HEK293 (cell line): ENCODE results near the gene NDUFS7.

Experiments used
- CTCF ChIP-seq: fragments of 450-650 bp; formaldehyde crosslinking; IDR thresholded peaks from 2 replicates; pipeline ENCODE4 v1.5.1; 2016; ENCODE audit warnings: missing biosample characterization, missing genetic modification characterization
- KLF16 ChIP-seq: fragments of 450-650 bp; formaldehyde crosslinking; IDR thresholded peaks from 2 replicates; pipeline ENCODE4 v1.5.1; 2017; ENCODE audit warnings: missing biosample characterization, missing genetic modification characterization
- PRDM4 ChIP-seq: fragments of 450-650 bp; formaldehyde crosslinking; IDR thresholded peaks from 2 replicates; pipeline ENCODE4 v1.5.1; 2017; ENCODE audit warnings: missing biosample characterization, missing genetic modification characterization
- RBAK ChIP-seq: fragments of 450-650 bp; formaldehyde crosslinking; IDR thresholded peaks from 2 replicates; pipeline ENCODE4 v1.5.1; 2016; ENCODE audit warnings: missing biosample characterization, missing genetic modification characterization
- YY1 ChIP-seq: fragments of 450-650 bp; formaldehyde crosslinking; IDR thresholded peaks from 2 replicates; pipeline ENCODE4 v1.5.1; 2018; ENCODE audit warnings: missing biosample characterization, missing genetic modification characterization
- ZBTB1 ChIP-seq: fragments of 450-650 bp; formaldehyde crosslinking; IDR thresholded peaks from 2 replicates; pipeline ENCODE4 v1.5.1; 2016; ENCODE audit warnings: missing biosample characterization, missing genetic modification characterization
- ZBTB20 ChIP-seq: fragments of 450-650 bp; formaldehyde crosslinking; IDR thresholded peaks from 2 replicates; pipeline ENCODE4 v1.5.1; 2016; ENCODE audit warnings: missing biosample characterization, missing genetic modification characterization
- ZBTB49 ChIP-seq: fragments of 450-650 bp; formaldehyde crosslinking; IDR thresholded peaks from 2 replicates; pipeline ENCODE4 v1.5.1; 2016; ENCODE audit warnings: missing biosample characterization, missing genetic modification characterization, low read depth
- ZNF138 ChIP-seq: fragments of 450-650 bp; formaldehyde crosslinking; IDR thresholded peaks from 2 replicates; pipeline ENCODE4 v1.5.1; 2016; ENCODE audit warnings: missing biosample characterization, missing genetic modification characterization, borderline replicate concordance
- ZNF302 ChIP-seq: fragments of 450-650 bp; formaldehyde crosslinking; IDR thresholded peaks from 2 replicates; pipeline ENCODE4 v1.5.1; 2016; ENCODE audit warnings: missing biosample characterization, missing genetic modification characterization, low read depth
- ZNF324 ChIP-seq: fragments of 450-650 bp; formaldehyde crosslinking; IDR thresholded peaks from 2 replicates; pipeline ENCODE4 v1.5.1; 2016; ENCODE audit warnings: missing biosample characterization, missing genetic modification characterization
- ZNF501 ChIP-seq: fragments of 450-650 bp; formaldehyde crosslinking; IDR thresholded peaks from 2 replicates; pipeline ENCODE4 v1.5.1; 2016; ENCODE audit warnings: missing biosample characterization, missing genetic modification characterization
- ZNF76 ChIP-seq: fragments of 450-650 bp; formaldehyde crosslinking; IDR thresholded peaks from 2 replicates; pipeline ENCODE4; 2016; ENCODE audit warnings: low read depth, missing biosample characterization, missing genetic modification characterization, borderline replicate concordance
- ZNF792 ChIP-seq: fragments of 450-650 bp; formaldehyde crosslinking; IDR thresholded peaks from 2 replicates; pipeline ENCODE4 v1.5.1; 2016; ENCODE audit warnings: missing biosample characterization, missing genetic modification characterization

GRCh38 chr19:1340681-1341469, 42.8 kb upstream of the NDUFS7 start:
- TF ChIP-seq KLF16 (tag by site-specific recombination) (no peak), ZBTB20 (tag by site-specific recombination) (no peak), YY1 (tag by site-specific recombination) (no peak), ZNF302 (tag by site-specific recombination) (no peak), ZNF76 (tag by site-specific recombination) (no peak), CTCF (tag by site-specific recombination) (no peak), ZNF138 (tag by site-specific recombination) (no peak), ZNF501 (tag by site-specific recombination) (no peak), ZBTB1 (tag by site-specific recombination) (no peak), ZBTB49 (no peak), RBAK (no peak), PRDM4 (tag by site-specific recombination) (no peak), ZNF792 (tag by site-specific recombination) (no peak), ZNF324 (no peak)
